ENCODE data around the gene FHDC1. TPM values are rescaled to one million over a fixed set of nuclear protein-coding genes. Genes with fewer than 3 reads are reported as not detected.

Gene FHDC1
- total RNA-seq, 1 experiment from 2014 or later: 18.1 TPM

DNA sequence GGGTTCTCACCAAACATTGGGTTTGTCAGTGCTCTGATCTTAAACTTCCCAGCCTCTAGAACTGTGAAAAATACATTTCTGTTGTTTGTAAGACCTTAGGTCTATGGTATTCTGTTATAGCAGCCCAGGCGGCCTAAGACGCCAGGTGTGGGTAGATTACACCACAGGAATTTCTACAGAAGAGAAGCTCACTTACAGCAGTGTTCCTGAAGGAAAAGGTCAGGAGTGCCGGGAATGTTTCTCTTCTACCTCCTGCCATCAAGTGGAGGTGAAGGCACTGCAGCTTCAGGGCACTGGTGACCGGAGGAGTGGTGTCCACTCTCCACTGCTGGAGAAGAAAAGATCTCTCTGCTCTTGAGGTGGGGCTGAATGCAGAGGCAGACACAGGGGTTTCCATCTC lies 45.7 kb downstream of the FHDC1 start:
- Mint-ChIP-seq H3K27me3 (ENCODE audit: low read depth) (no peaks in the 10 kb centered on the region), H3K36me3 (peaks cover 7% of the 10 kb centered on the region; the same call in 1 of the 2 replicates), H3K9me3 (no peaks in the 10 kb centered on the region), H3K4me3 (no peak overlapping the region), H3K27ac (no peak overlapping the region), H3K4me1 (peaks cover 18% of the 10 kb centered on the region)
- ChIA-PET POLR2A (no interaction called here), CTCF (interaction anchor here (1.1 to 1.3 kb wide), 2 partner anchors 16 to 146 kb away, joined by 3 to 7 read pairs; no protein-coding TSS in a partner anchor)
- DNase-seq (ENCODE audit: low spot score): no peak
- ATAC-seq: no peak
- TF ChIP-seq TCF7 (CRISPR knock-in tag; IDR thresholded peaks at IDR 0.05; ENCODE audit: low read depth): no peak
- TF ChIP-seq, protein P1, sequence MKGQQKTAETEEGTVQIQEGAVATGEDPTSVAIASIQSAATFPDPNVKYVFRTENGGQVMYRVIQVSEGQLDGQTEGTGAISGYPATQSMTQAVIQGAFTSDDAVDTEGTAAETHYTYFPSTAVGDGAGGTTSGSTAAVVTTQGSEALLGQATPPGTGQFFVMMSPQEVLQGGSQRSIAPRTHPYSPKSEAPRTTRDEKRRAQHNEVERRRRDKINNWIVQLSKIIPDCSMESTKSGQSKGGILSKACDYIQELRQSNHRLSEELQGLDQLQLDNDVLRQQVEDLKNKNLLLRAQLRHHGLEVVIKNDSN (CRISPR knock-in tag; IDR thresholded peaks at IDR 0.05): no peak
- TF ChIP-seq RELA (CRISPR knock-in tag; IDR thresholded peaks at IDR 0.05; ENCODE audit: borderline replicate concordance): no peak
- TF ChIP-seq CREM (CRISPR knock-in tag; IDR thresholded peaks at IDR 0.05): no peak
- TF ChIP-seq, protein P2, sequence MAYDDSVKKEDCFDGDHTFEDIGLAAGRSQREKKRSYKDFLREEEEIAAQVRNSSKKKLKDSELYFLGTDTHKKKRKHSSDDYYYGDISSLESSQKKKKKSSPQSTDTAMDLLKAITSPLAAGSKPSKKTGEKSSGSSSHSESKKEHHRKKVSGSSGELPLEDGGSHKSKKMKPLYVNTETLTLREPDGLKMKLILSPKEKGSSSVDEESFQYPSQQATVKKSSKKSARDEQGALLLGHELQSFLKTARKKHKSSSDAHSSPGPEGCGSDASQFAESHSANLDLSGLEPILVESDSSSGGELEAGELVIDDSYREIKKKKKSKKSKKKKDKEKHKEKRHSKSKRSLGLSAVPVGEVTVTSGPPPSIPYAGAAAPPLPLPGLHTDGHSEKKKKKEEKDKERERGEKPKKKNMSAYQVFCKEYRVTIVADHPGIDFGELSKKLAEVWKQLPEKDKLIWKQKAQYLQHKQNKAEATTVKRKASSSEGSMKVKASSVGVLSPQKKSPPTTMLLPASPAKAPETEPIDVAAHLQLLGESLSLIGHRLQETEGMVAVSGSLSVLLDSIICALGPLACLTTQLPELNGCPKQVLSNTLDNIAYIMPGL (CRISPR knock-in tag; IDR thresholded peaks at IDR 0.05): 0 out of 2 replicates have a peak, but pooled peaks have one; percentile 21
- TF ChIP-seq STAT6 (CRISPR knock-in tag; conservative IDR thresholded peaks at IDR 0.05; ENCODE audit: low read depth): no peak
- no peak for TF ChIP-seq ZNF396 (CRISPR knock-in tag; IDR thresholded peaks at IDR 0.05; ENCODE audit: borderline replicate concordance)
- TF ChIP-seq FOXP4 (CRISPR knock-in tag; IDR thresholded peaks at IDR 0.05): no peak

GRCh38 chr4:152983221-152983620 lies 47.1 kb downstream of the FHDC1 start:
- peaks cover 1% of the 10 kb centered on the region; the same call in 1 of the 2 replicates for H3K36me3 Mint-ChIP-seq
- CTCF ChIA-PET: interaction anchor here (0.9 to 2.1 kb wide), 6 partner anchors 9 to 154 kb away, joined by 3 to 16 read pairs (median 4); partner anchors contain the start of gene FHDC1
- peak; percentile 48 for DNase-seq (ENCODE audit: low spot score)

More at GRCh38 chr4:152983221-152983620, 47.1 kb downstream of the FHDC1 start:
- no peak overlapping the region for H3K4me3 Mint-ChIP-seq
- POLR2A ChIA-PET: interaction anchor here (0.6 to 1.3 kb wide), 2 partner anchors 8 to 428 kb away, joined by 4 read pairs; no protein-coding TSS in a partner anchor
- no peaks in the 10 kb centered on the region for H3K9me3 Mint-ChIP-seq
- H3K4me1 Mint-ChIP-seq: peaks cover 18% of the 10 kb centered on the region
- TF ChIP-seq ARID4B (CRISPR knock-in tag; IDR thresholded peaks at IDR 0.05; ENCODE audit: borderline replicate concordance): peak; percentile 49; the same call in 1 of the 2 replicates
- 0 out of 2 replicates have a peak, but pooled peaks have one; percentile 66 for TF ChIP-seq TEAD4 (CRISPR knock-in tag; IDR thresholded peaks at IDR 0.05)
- TF ChIP-seq JUN (CRISPR knock-in tag; IDR thresholded peaks at IDR 0.05): peak; percentile 82; the same call in 1 of the 2 replicates
- TF ChIP-seq USF2 (CRISPR knock-in tag; IDR thresholded peaks at IDR 0.05): no peak
- no peak for TF ChIP-seq STAT6 (CRISPR knock-in tag; conservative IDR thresholded peaks at IDR 0.05; ENCODE audit: low read depth)
- H3K27me3 Mint-ChIP-seq (ENCODE audit: low read depth): no peaks in the 10 kb centered on the region
- peak; percentile 89 for ATAC-seq
- no peak overlapping the region for H3K27ac Mint-ChIP-seq

Data from WTC11 (cell line).